OCI-LY1 (cell line): ENCODE data around the gene HSD17B7.

Experiments used
- CTCF ChIP-seq: fragments of 200-600 bp; sonication (generic), shearing (Covaris generic); IDR thresholded peaks from 2 replicates; pipeline ENCODE4 v1.5.1; 2017; ENCODE audit warnings: mild to moderate bottlenecking, antibody characterized with exemption, low read length, moderate library complexity, mixed read lengths
- EZH2 ChIP-seq: fragments of 200-600 bp; sonication (generic), shearing (Covaris generic); IDR thresholded peaks from 2 replicates; pipeline ENCODE4 v1.8.0; 2017; ENCODE audit warnings: borderline replicate concordance, mixed run types, mild to moderate bottlenecking, antibody characterized with exemption, low read length, moderate library complexity, mixed read lengths

GRCh38 chr1:162755306-162755705 is 35.2 kb upstream of the HSD17B7 start:
- TF ChIP-seq CTCF (no peak), EZH2 (no peak)
